Measurements from ENCODE around the gene KLF13.
"Not testable (repeated sequence)": the region's sequence is repeated elsewhere in the genome, so short reads cannot be mapped to it uniquely, and the experiment has no call there.

The KLF13 gene

DNA sequence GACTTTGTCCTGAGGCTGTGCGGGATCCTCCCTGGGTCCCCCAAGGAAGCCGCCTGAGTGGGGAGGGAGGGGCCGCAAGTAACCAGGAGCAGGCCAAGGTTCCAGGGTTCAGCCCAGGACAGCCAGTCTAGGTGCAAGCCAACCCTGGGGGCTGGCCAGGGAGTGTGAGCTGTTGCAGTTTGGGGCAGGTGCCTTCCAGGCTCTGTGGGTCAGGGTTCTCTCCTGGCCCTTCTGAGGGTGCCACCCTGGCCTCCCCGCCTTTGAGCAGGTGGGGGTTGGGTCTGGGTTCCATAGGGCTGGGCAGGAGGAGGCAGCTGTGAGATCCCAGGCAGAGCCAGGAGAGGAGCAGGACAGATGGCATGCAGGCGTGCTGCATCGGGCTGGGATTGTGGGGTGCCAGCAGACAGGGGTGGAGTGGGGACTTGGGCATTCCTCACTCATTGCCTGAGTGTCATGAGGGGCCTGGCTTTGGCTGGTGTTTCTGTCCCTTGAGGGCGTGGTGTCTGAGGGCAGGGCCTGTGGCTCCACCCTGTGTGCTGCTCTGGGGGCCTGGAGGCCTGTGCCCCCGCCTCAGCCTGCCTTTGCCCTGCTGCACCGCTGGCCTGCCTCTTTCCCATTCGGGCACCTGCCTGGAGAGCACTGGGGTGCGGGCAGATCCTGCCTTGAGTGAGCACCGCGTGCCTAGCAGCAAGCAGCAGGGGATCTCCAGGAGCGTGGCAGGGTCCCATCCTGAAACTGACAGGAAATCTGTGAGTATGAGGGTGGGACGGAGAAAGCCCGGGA is 18.4 kb downstream of the KLF13 start:
- no peak for DNase-seq (ENCODE audit: low read depth in 1 of 2, low spot score in 1 of 2)

DNA sequence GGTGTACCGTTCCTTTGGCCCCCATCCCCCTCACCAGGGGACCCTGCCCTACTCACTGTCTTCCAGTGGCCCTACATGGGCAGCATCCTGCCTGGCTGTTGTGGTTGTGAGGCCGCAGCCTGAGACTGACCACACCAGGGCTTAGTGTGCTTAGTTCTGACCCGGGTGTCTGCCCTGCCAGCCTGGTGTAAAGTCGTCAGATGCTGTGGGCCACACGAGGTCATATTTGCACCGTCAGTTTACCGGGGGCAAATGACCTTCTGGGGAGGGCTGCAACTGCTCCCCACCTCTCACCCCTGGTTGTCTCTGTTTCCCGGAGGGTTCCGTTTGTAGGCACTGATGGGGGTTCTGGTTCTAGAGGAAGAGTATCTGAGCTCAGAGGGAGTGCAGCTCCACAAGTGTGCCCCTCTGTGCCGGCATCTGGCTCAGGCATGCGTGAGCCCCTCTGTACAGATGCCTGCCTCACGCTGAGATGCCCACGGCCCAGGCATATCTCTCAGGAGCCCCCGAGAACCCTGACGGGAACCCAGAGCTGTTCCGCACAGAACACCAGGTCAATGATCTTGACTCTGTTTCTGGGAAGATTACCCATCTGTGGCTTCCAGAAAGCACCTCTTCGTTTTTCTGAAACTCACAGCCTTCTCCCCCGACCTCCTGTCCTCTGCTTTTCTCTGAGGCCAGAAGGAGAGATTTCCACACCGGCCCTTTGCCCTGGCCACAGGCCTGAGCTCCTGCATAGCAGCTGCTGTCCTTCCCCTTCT is 19.2 kb downstream of the KLF13 start:
- DNase-seq (ENCODE audit: low read depth in 1 of 2, low spot score in 1 of 2): no peak

DNA sequence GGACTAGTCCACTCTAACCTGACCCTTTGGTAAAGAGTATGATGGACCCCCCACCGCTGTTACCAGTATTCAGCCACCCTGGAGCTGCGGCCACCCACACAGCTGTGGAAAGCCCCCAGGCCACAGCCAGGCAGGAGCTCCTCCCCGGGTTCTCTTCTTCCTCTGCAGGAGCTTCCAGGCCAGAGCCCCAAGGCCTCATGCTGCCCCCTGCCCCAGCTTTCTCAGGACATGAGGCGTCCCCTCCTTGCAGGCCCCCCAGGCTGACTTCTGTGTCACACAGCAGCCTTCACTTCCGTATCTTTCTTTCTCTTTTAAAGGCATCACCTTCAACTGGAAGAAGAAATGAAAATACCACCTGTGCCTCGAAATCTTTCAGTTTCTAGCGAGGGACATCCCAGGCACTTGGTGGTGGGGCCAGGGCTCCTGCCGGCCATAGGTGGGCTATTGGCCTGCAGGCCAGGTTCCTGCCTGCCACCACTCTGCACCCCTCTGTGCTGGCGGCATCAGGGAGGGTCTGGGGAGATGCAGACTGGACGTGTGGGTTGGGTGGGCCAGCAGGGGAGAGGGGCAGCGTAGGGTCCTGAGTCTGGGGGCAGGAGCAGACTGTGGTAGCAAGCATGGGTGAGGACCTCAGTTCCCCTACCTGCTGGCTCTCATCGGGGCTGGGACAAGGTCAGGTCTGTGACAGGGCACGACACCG is 19.9 kb downstream of the KLF13 start:
- no peak for DNase-seq (ENCODE audit: low read depth in 1 of 2, low spot score in 1 of 2)

DNA sequence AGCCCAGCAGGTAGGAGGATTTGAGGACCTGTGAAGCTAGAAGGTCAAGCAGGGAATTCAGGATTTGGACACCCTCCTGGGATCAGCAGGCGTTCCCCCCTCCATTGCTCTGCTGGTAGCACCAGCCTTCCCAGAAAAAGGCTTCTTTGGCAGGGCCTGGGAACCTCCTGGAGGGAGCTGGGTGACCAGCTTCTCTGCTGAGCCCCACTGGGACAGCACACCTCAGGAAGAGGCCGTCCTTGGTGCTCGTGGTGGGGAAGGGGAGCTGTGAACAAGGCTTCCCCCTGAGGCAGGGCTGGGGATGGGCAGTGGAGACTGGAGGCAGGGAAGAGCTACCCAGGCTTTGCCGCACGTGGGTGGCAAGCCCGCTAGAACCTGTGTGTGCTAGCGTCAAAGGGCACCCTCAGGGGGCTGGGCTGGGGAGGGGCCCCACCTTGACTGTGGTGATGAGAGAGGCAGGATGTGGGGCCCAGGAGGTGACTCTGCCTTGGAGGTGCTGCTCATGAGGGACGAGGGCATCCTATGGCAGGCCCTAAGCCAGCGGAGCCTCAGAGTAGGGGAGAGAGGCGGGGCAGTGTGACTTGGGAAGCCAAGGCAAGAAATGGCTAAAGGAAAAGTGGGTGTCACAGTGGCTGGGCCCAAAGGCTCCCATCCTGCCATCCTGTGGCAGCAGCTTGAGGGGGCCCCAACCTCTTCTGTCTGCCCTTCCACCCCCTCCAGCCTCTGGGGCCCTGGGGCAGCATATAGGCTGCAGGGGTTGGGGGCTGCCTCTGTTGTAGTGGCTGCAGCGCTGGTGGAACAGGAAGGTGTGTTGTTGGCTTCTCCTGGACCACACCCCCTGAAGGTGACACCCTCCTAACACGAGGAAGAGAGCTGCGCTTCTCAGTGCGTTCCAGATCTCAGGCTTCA is 20.7 kb downstream of the KLF13 start:
- peak; percentile 62 to 68 for DNase-seq (ENCODE audit: low read depth in 1 of 2, low spot score in 1 of 2)

DNA sequence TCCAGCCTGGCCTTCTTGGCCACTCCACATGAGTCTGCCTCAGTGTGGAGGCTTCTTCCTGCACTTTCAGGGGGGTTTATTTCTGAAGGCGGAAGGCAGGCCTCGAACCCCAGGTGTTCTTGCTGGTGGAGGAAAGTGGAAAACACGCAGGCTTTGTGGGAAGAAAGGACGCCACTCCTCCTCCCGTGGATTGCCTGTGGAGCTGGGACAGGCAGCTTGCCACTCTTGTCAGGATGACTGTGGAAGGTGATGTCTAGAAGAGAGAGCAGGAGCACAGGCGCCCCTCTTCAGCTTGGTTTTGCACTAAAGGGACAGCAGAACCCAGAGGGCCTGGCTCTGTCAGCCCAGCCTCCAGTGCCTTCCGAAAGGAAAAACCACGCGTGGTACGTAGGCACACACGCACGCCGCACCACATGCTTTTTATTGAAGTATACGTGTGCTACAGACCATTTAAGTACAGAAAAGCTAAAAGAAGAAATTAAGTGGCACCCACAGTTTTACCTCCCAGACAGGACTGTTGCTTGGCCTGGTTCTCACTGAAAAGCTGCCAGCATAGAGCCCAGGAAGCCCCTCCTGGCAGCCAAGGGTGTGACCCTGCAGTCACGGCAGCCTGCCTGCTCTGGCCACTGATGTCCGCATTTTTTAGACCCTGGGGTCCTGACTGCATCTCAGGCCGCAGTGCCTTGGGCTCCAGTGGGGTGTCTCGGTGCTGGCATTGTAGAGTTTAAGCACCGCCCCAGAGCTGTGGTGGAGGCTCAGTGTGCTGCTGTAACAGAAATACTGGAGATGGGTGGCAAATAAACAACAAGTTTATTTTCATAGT is 21.6 kb downstream of the KLF13 start:
- no peak for DNase-seq (ENCODE audit: low read depth in 1 of 2, low spot score in 1 of 2)

DNA sequence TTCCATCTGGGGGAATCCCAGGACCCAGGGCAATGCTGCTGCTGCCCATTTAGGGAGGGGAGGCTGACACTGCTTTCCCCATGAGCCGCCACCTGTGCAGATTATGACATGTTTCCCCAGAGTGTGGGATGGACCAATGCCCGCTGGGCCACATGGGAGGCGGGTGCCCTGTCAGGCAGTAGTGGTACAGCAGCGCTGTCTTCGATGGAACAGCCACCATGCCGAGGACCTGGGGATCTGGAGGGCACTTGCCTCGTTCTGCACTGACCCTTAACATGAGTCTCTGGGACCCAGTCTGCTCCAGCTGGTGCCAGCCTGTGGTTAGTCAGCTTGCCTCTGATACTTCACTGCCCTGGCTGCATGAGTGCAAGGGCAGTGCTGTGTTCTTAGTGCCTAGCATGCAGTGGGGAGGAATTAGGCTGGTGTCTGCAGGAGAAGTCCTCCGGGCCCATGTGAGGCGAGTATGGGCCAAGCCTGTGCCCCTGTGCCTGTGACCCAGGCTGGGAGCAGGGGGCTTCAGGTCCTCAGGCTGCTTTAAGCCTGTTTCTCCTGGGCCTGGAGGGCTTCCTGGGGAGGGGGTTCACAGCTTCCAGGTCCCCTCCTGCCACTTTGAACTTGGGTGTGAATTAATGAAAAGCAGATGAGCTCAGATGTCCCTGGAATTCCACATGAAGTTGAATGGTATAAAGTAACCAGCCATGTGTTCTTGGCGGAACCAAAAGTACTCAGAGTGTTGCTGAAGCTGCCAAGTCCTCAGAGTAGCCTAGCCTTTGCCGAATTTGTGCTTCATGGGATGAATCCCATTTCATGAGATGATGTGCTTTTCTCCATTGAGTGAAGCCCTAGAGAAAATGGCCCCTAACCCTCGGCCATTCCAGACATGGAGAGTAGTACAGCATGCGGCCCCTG is 22.9 kb downstream of the KLF13 start:
- no peak for DNase-seq (ENCODE audit: low read depth in 1 of 2, low spot score in 1 of 2)

DNA sequence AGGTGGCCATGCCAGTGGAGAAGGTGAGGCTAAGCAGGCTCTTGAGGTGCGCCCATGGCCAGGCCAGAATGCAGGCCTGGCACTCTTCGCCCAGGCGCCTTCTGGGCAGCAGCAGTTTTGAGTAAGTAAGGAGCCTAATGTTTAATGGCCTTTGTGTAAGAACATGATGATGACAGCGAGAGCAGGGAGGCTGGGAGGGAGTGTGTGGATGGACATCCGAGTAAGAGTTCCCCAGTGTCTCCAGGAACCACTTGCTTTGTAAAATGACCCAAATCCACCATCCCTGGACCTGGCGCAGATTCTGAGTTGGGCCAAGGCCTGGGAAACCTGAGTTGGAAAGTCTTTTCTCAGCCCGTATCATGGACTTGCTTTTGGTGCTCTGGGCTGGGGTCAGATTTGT is 24.1 kb downstream of the KLF13 start:
- DNase-seq (ENCODE audit: low read depth in 1 of 2, low spot score in 1 of 2): no peak

DNA sequence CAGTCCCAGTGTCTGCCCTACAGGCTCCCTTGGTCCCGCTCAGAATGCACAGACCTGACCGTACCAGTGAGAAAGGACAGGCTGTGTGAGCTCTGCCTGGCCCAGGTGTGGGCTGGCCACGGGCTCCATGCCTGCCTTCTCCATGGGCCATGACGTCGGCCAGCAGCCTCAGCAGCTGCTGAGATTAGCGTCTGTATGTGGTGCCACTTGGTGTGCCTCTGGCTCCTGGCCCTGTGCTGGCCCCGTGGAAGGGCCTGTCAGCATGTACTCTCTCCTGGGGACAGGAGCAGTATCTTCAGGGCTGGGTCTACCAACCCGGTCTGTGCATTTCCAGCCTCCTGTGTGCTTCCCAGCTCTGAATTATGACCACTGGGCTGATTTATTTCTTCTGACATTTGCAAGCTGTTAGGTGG is 25.7 kb downstream of the KLF13 start:
- no peak for DNase-seq (ENCODE audit: low read depth in 1 of 2, low spot score in 1 of 2)

DNA sequence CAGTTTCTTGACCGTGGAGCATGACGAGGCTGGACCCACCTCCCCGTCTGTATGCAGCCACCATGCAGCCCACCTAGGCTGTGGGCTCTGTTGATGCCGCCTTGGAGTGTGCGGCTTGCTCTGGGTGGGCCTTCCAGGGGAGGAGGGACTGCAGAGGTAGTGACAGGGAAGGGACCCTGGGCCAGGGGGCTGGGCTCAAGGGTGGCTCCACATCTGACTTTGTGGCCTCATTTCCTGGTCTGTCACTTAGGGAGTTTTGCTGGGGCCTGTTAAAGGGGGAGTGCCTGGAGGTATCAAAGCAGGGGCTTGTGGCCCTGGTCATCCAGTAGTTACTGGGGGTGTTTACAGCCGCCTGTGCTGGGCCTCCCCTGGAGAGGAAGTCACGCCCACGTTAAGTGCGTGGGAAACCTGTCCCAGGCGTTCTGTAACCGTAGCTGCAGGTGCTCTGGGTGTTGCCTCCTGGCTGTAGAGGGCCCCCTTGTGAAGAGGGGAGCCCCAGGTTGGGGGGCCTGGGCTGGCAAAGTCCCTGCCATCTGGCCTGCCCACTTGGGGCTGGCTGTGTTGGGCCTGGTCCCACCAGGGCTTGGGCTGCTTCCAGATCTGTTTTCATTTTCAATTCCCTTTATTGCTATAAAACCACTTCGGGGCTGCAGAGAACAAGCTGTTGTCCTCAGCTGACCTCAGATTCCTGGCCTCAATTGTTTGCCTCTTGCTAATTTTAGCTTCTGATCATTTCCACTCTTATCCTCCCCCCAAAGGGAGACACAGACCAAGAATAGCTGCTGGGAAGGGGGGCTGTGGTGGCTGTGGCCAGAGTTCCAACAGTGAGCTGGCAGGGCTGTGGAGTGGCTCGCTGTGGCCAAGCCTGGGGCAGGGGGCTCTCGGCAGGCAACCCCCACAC is 26.5 kb downstream of the KLF13 start:
- DNase-seq (ENCODE audit: low read depth in 1 of 2, low spot score in 1 of 2): no peak

DNA sequence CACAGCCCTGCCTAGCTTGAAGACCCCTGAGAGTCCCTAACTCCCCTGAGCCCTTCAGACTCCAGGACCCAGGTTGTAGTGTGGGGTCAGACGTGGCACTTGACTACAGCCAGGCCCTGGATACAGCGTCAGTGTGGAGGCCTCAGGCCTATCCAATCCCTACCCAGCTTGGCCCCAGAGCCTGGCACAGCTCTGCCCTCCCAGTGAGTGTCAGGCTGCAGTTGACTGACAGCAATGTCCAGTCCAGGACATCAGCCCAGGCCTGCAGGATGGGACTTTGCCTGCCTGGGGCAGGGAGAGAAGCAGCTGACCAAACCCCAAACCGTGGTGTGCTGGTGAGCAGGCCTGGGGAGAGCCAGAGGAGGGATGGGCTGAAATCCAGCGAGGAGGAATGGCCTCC is 27.3 kb downstream of the KLF13 start:
- no peak for DNase-seq (ENCODE audit: low read depth in 1 of 2, low spot score in 1 of 2)

DNA sequence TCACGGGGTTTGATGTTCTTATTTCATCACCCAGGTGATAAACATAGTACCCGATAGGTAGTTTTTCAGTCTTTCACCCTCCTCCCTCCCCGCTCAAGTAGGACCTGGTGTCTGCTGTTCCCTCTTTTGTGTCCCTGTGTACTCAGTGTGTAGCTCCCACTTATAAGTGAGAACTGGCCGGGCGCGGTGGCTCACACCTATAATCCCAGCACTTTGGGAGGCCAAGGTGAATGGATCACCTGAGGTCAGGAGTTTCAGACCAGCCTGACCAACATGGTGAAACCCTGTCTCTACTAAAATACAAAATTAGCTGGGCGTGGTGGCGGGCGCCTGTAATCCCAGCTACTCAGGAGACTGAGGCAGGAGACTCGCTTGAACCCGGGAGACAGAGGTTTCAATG is 29.5 kb downstream of the KLF13 start:
- not testable (repeated sequence) for DNase-seq (ENCODE audit: low read depth in 1 of 2, low spot score in 1 of 2)

DNA sequence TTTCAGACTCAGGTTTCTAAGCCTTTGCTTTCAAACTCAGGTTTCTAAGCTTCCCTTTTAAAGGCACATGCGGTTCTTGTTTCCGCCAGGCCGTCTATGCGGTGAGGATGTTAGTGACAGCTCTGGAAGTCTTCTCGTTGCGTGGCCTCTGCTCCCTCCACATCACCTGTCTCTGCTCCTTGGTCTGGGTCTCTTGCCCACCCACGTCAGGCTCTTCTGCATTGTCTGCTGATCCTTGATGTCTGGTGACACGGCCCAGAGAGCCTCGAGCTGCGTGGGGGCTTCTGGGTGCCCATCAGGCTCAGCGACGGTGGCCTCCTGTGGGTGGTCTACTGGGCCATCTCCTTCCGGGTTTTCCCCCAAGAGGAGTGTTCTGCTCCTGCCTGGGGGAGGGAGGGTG is 30.5 kb downstream of the KLF13 start:
- no peak for DNase-seq (ENCODE audit: low read depth in 1 of 2, low spot score in 1 of 2)

DNA sequence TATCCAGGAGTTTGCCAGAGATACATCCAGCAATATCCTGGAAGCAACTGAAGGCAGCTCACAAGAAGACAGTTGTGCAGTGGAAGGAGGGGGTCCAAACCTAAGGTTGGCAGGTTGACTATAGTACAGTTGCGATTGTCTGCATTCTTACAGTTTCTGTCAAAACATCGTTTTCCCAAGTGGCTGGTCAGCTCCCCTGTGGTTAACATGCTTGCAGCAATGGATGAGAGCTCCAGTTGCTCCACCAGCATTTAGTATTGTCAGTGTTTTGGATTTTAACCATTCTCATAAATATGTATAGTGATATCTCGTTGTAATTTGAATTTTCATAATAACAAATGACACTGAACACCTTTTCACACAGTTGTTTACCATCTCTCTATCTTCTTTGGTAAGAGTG is 31.5 kb downstream of the KLF13 start:
- DNase-seq (ENCODE audit: low read depth in 1 of 2, low spot score in 1 of 2): no peak

DNA sequence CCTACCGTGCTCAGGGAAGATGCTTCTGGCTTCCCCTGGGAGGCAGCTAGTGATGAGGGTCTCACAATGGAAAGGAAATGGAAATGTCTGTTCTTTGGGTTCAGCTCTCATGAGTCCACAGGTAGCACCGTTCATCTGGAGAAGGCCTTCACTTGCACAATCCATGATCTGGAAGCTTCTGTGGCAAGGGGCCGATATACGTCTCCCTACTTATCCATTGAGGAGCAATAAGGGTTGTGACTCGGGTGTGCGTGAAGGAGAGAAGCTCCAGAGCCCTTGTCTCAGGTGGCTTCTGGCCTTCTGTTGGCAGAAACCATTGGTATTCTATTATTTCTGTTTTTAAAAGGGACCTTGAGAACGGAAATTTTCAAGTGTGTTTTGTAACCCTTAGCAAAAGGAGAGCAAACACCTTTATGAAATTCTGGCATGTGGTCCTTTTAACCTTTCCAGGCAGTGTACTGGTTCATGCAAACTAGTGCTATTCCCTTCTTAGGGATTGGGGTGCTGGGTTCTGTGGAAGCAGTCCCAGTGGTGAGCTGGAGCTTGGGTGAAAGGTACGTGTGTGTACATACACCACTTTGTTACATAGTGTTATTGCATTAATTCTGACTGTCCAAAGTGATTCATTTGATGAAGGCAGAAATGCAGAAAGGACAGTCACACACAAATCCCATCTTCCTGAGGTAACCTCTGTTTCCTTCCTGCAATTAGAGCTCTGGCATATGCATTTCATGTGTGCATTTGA is 32.5 kb downstream of the KLF13 start:
- DNase-seq (ENCODE audit: low read depth in 1 of 2, low spot score in 1 of 2): no peak

DNA sequence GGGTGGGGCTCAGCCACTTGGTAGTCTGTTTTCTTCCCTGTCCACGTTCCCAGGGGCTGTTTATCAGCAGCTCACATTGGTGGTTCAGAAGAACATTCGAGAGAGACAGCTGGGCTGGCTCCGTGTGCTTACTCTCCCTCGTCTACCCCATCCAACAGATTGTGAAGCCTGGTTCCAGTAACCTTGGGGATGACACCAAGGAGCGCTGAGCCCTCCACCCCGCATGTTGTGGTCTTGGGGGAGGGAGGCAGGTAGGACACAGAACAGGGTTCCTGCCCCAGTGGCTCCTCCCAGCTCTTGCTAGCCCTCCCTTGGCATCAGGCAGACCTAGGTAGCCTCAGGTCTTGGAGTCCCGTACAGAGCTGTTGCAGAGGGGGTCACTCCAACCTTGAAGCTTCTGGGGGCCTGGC is 33.1 kb downstream of the KLF13 start:
- DNase-seq (ENCODE audit: low read depth in 1 of 2, low spot score in 1 of 2): no peak

DNA sequence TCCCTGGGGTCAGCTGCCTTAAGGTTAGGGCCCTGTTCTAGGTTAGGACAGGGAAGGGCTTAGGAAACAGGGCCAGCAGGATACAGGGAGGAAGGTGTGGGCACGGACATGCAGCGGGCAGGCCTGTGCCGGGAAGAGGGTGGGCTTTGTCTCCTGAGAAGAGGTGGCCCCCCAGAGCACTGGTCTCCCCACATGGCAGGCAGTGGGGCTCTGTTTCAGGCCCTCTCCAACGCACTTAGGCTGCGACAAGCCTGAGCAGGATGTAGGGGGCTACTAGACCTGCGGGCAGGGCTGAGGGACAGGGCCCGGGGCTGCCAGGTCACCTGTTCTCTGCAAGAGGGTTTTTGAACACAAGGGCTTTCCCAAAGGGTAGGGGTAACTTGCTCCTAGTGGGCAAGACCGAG is 33.5 kb downstream of the KLF13 start:
- no peak for DNase-seq (ENCODE audit: low read depth in 1 of 2, low spot score in 1 of 2)

Measured in activated T-helper 1 cell treated with anti-CD3 and anti-CD28 coated beads, Interleukin-2, amount 50 U/mL, for 16 hours (primary cell).